GM12891 (cell line): ENCODE measurements around the gene C1orf115.

Experiments
- POLR2A ChIP-seq: IDR thresholded peaks from 2 replicates; pipeline ENCODE4 v1.6.1; 2011; ENCODE audit warnings: low read depth, low read length, control low read depth
- POLR2AphosphoS5 ChIP-seq: IDR thresholded peaks from 2 replicates; pipeline ENCODE4 v1.6.1; 2011; ENCODE audit warnings: low read depth, low read length, control low read depth
- SPI1 ChIP-seq: IDR thresholded peaks from 2 replicates; pipeline ENCODE4 v1.6.1; 2011; ENCODE audit warnings: low read depth, low read length, control low read depth
- TAF1 ChIP-seq: IDR thresholded peaks from 2 replicates; pipeline ENCODE4 v1.6.1; 2011; ENCODE audit warnings: low read depth, low read length, control low read depth

GRCh38 chr1:220706480-220706879 is 16.3 kb downstream of the C1orf115 start:
- TF ChIP-seq POLR2A (no peak), POLR2AphosphoS5 (no peak), TAF1 (no peak), SPI1 (no peak)
